HepG2 (cell line): ENCODE data around the gene KMT2E. TPM values are rescaled to one million over a fixed set of nuclear protein-coding genes. Genes with fewer than 3 reads are reported as not detected.

Source experiments
- CREB1 ChIP-seq, 2 experiments: fragments of 450-650 bp in 1 of 2; IDR thresholded peaks; 2 replicates each; pipeline ENCODE4 v1.6.1; 2016 to 2017; ENCODE audit warnings: control low read depth in 1 of 2, mild to moderate bottlenecking in 1 of 2, missing compliant biosample characterization in 1 of 2, missing genetic modification characterization in 1 of 2
- HIVEP1 ChIP-seq: sonication (generic); formaldehyde crosslinking; IDR thresholded peaks from 2 replicates; pipeline ENCODE4 v1.4.0; 2020; ENCODE audit warnings: mild to moderate bottlenecking, missing genetic modification reagents
- MAFK ChIP-seq, 2 experiments: IDR thresholded peaks in 1 of 2; conservative IDR thresholded peaks in 1 of 2; 2 replicates each; pipeline ENCODE4 v1.6.1; 2011; ENCODE audit warnings: improper control_type of control experiment in 2 of 2, low read length in 2 of 2
- MTA3 ChIP-seq: sonication (generic); formaldehyde crosslinking; IDR thresholded peaks from 2 replicates; pipeline ENCODE4 v1.4.0; 2020; ENCODE audit warnings: missing genetic modification reagents
- RELA ChIP-seq: sonication (generic); formaldehyde crosslinking; IDR thresholded peaks from 2 replicates; pipeline ENCODE4 v1.4.0; 2020; ENCODE audit warnings: missing genetic modification reagents
- SNAPC2 ChIP-seq: sonication (generic); formaldehyde crosslinking; IDR thresholded peaks from 2 replicates; pipeline ENCODE4 v1.8.1; 2022; ENCODE audit warnings: mild to moderate bottlenecking, missing genetic modification reagents
- SP4 ChIP-seq: sonication (generic); formaldehyde crosslinking; IDR thresholded peaks from 2 replicates; pipeline ENCODE4 v1.8.1; 2023; ENCODE audit warnings: mild to moderate bottlenecking, missing genetic modification reagents
- TCF7 ChIP-seq: sonication (generic); IDR thresholded peaks from 2 replicates; pipeline ENCODE4 v1.6.1; 2016; ENCODE audit warnings: antibody characterized with exemption, low read depth
- TSC22D2 ChIP-seq: sonication (generic); formaldehyde crosslinking; IDR thresholded peaks from 2 replicates; pipeline ENCODE4 v1.5.1; 2020; ENCODE audit warnings: missing genetic modification reagents, mild to moderate bottlenecking, borderline replicate concordance
- ZMAT3 ChIP-seq: sonication (generic); formaldehyde crosslinking; conservative IDR thresholded peaks from 2 replicates; pipeline ENCODE4 v1.7.0; 2021; ENCODE audit warnings: missing genetic modification reagents
- ZNF775 ChIP-seq: sonication (generic); formaldehyde crosslinking; IDR thresholded peaks from 2 replicates; pipeline ENCODE4 v1.4.0; 2020; ENCODE audit warnings: missing genetic modification reagents, mild to moderate bottlenecking, moderate library complexity, borderline replicate concordance
- ZNF850 ChIP-seq: sonication (generic); formaldehyde crosslinking; conservative IDR thresholded peaks from 2 replicates; pipeline ENCODE4 v1.9.0; 2021; ENCODE audit warnings: mild to moderate bottlenecking, missing genetic modification reagents
- polyA plus RNA-seq, 8 experiments: library from polyadenylated mRNA; depleted of rRNA in 3 of 8; stranded (reverse) in 7 of 8; unstranded in 1 of 8; fragments of >200 nt; fragmentation: Illumina TruSeq in 4 of 8; extraction: Trizol in 4 of 8; gene quantifications; 2 replicates each; pipeline versions ENCODE4 v1.2.1 to v1.2.3, GENCODE V29; 2011 to 2016; ENCODE audit warnings: low read depth in 4 of 8, missing spikeins in 1 of 8, mixed read lengths in 1 of 8; ENCODE audit not compliant: insufficient read depth in 1 of 8
- total RNA-seq, 5 experiments: library from RNA; depleted of rRNA; stranded (reverse); fragments of >200 nt; fragmentation: Illumina TruSeq; extraction: Trizol; gene quantifications; 2 replicates each; pipeline ENCODE4 v1.2.3, GENCODE V29; 2016; ENCODE audit warnings: low read depth in 1 of 5
- TF ChIP-seq, protein P1 (sequence below): sonication (generic); formaldehyde crosslinking; IDR thresholded peaks from 2 replicates; pipeline ENCODE4 v1.5.0; 2020; ENCODE audit warnings: mild to moderate bottlenecking, missing genetic modification reagents
- TF ChIP-seq, protein P2 (sequence below): IDR thresholded peaks from 2 replicates; pipeline ENCODE4 v1.6.1; 2016
- TF ChIP-seq, protein P3 (sequence below): sonication (generic); IDR thresholded peaks from 2 replicates; pipeline ENCODE4 v1.6.1; 2016; ENCODE audit warnings: low read depth, borderline replicate concordance
- TF ChIP-seq, protein P4 (sequence below): sonication (generic); formaldehyde crosslinking; IDR thresholded peaks from 2 replicates; pipeline ENCODE4 v1.5.1; 2020; ENCODE audit warnings: mild to moderate bottlenecking, missing genetic modification reagents, borderline replicate concordance
- TF ChIP-seq, protein P5 (sequence below): sonication (generic); formaldehyde crosslinking; IDR thresholded peaks from 2 replicates; pipeline ENCODE4 v1.8.0; 2022; ENCODE audit warnings: mild to moderate bottlenecking, missing genetic modification reagents
- TF ChIP-seq, protein P6 (sequence below): sonication (generic); formaldehyde crosslinking; IDR thresholded peaks from 2 replicates; pipeline ENCODE4 v1.8.1; 2022; ENCODE audit warnings: mild to moderate bottlenecking, missing genetic modification reagents

The KMT2E gene
- total and polyA plus RNA-seq, 2 of the 13 experiments (the other 11 are each of a cell fraction or from before 2014, with no cell fraction given), result 6.3 to 24.4 TPM

DNA sequence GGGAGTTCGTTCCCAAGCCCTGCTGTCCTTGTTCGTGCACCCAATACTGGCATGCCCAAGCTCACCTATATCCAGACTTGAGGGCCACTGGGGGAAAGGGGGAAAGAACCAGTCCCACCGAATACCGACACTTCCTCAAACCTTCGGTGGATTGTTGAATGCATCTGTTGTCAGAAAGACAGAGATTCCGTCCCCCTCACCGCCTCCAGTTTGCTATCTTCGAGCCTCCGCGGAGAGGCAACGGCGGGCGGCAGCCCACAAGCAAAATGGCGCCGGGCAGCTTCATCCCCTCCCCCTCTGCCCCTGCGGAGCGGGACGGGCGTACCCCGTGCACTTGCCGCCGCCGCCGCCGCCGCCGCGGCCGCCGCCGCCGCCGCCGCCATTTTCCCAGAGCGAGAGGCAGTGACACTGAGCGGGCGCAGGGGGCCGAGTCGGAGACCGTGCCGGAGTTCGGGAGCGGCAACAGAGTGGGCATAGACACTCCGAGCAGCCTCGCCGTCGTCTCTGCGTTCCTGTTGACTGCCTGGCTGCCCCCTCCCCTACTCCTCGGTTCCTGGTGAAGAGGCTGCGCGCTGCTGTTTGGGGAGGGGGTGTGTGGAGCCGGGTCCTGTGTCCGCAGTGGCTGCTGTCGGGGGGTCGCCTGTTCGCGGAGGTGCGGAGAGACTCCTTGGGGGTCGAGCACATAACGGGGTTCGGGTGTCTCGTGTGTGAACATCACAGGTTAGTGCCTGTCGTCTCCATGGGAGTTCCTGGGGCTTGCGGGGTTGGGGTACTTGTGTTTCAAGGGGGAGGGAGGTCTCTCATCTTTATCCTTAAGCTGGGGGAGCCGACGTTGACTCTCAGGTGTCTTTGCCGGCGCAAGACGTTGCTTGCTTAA is at the start of gene KMT2E (continued):
- TF ChIP-seq TCF7, result no peak
- peak; percentile 10; the same call in 1 of the 2 replicates for TF ChIP-seq HIVEP1 (CRISPR knock-in tag)
- TF ChIP-seq RELA (CRISPR knock-in tag), result no peak
- TF ChIP-seq, protein P1, sequence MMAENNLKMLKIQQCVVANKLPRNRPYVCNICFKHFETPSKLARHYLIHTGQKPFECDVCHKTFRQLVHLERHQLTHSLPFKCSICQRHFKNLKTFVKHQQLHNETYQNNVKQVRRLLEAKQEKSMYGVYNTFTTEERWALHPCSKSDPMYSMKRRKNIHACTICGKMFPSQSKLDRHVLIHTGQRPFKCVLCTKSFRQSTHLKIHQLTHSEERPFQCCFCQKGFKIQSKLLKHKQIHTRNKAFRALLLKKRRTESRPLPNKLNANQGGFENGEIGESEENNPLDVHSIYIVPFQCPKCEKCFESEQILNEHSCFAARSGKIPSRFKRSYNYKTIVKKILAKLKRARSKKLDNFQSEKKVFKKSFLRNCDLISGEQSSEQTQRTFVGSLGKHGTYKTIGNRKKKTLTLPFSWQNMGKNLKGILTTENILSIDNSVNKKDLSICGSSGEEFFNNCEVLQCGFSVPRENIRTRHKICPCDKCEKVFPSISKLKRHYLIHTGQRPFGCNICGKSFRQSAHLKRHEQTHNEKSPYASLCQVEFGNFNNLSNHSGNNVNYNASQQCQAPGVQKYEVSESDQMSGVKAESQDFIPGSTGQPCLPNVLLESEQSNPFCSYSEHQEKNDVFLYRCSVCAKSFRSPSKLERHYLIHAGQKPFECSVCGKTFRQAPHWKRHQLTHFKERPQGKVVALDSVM (CRISPR knock-in tag), result peak; percentile 47; the same call in 1 of the 2 replicates
- no peak for TF ChIP-seq ZMAT3 (CRISPR knock-in tag)
- TF ChIP-seq, protein P2, sequence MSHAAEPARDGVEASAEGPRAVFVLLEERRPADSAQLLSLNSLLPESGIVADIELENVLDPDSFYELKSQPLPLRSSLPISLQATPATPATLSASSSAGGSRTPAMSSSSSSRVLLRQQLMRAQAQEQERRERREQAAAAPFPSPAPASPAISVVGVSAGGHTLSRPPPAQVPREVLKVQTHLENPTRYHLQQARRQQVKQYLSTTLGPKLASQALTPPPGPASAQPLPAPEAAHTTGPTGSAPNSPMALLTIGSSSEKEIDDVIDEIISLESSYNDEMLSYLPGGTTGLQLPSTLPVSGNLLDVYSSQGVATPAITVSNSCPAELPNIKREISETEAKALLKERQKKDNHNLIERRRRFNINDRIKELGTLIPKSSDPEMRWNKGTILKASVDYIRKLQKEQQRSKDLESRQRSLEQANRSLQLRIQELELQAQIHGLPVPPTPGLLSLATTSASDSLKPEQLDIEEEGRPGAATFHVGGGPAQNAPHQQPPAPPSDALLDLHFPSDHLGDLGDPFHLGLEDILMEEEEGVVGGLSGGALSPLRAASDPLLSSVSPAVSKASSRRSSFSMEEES (CRISPR knock-in tag), result peak; percentile 57
- peak; percentile 81; the same call in 1 of the 2 replicates for TF ChIP-seq SNAPC2 (CRISPR knock-in tag)
- TF ChIP-seq, protein P3, sequence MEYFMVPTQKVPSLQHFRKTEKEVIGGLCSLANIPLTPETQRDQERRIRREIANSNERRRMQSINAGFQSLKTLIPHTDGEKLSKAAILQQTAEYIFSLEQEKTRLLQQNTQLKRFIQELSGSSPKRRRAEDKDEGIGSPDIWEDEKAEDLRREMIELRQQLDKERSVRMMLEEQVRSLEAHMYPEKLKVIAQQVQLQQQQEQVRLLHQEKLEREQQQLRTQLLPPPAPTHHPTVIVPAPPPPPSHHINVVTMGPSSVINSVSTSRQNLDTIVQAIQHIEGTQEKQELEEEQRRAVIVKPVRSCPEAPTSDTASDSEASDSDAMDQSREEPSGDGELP, result peak; percentile 25; the same call in 1 of the 2 replicates
- TF ChIP-seq SP4 (CRISPR knock-in tag), result peak; percentile 77
- TF ChIP-seq, protein P4, sequence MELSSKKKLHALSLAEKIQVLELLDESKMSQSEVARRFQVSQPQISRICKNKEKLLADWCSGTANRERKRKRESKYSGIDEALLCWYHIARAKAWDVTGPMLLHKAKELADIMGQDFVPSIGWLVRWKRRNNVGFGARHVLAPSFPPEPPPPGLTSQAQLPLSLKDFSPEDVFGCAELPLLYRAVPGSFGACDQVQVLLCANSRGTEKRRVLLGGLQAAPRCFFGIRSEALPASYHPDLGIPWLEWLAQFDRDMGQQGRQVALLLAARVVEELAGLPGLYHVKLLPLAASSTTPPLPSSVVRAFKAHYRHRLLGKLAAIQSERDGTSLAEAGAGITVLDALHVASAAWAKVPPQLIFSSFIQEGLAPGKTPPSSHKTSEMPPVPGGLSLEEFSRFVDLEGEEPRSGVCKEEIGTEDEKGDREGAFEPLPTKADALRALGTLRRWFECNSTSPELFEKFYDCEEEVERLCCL (CRISPR knock-in tag), result no peak
- no peak for TF ChIP-seq ZNF850
- no peak for TF ChIP-seq ZNF775 (CRISPR knock-in tag)
- TF ChIP-seq MTA3 (CRISPR knock-in tag), result no peak
- TF ChIP-seq TSC22D2, result peak; percentile 68; the same call in 1 of the 2 replicates
- no peak for TF ChIP-seq CREB1 (IDR thresholded peaks at IDR 0.05)
- no peak for TF ChIP-seq CREB1 (CRISPR knock-in tag; IDR thresholded peaks at IDR 0.05)
- TF ChIP-seq, protein P5, sequence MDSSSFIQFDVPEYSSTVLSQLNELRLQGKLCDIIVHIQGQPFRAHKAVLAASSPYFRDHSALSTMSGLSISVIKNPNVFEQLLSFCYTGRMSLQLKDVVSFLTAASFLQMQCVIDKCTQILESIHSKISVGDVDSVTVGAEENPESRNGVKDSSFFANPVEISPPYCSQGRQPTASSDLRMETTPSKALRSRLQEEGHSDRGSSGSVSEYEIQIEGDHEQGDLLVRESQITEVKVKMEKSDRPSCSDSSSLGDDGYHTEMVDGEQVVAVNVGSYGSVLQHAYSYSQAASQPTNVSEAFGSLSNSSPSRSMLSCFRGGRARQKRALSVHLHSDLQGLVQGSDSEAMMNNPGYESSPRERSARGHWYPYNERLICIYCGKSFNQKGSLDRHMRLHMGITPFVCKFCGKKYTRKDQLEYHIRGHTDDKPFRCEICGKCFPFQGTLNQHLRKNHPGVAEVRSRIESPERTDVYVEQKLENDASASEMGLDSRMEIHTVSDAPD (CRISPR knock-in tag), result peak; percentile 65; the same call in 1 of the 2 replicates
- TF ChIP-seq, protein P6, sequence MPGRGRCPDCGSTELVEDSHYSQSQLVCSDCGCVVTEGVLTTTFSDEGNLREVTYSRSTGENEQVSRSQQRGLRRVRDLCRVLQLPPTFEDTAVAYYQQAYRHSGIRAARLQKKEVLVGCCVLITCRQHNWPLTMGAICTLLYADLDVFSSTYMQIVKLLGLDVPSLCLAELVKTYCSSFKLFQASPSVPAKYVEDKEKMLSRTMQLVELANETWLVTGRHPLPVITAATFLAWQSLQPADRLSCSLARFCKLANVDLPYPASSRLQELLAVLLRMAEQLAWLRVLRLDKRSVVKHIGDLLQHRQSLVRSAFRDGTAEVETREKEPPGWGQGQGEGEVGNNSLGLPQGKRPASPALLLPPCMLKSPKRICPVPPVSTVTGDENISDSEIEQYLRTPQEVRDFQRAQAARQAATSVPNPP (CRISPR knock-in tag), result peak; percentile 89; the same call in 1 of the 2 replicates
- TF ChIP-seq MAFK (conservative IDR thresholded peaks at IDR 0.05 in 1 of 2, IDR thresholded peaks at IDR 0.05 in 1 of 2; ENCODE audit: low read length in 2 of 2), result no peak
